NCI-H2081 treated with DMSO at 0.1 percent for 48 hours (cell line): ENCODE data around the gene RAD23A.
"Not testable (repeated sequence)": the region's sequence is repeated elsewhere in the genome, so short reads cannot be mapped to it uniquely, and the experiment has no call there.

ENCODE experiments used
- DNase-seq: peaks from one replicate; lab custom pipeline; 2025; lab: John Stamatoyannopoulos, UW

RAD23A gene

DNA sequence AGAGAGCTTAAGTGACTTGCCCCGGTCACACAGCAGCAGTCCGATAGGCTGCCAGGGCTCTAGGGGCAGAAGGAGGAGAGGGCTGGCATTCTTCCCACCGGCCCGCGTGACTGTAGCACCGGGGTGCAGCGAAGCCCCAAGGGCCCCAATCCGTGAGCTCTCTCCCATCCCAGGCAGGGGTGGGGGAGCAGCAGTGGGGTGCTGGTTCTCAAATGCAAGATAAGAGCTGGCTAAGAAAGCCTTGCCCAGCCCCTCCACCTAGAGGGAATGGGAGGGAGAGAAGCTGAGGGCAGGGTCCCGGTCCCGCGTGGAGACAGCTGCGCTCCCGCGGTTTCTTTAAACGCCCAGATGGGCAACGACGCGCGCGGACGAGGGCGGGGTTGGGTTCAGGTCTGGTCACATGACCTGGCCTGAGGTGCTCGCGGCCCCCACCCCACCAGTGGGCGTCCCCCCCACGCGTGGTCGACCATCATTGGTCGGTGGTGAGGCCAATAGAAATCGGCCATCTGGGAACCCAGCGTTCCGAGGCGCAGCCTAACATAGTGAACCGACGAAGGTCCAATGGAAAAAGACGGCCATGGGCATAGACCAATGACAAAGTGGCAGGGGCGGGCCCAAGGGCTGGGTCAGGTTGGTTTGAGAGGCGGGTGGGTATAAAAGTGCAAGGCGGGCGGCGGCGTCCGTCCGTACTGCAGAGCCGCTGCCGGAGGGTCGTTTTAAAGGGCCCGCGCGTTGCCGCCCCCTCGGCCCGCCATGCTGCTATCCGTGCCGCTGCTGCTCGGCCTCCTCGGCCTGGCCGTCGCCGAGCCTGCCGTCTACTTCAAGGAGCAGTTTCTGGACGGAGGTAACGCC lies 7.5 kb upstream of the RAD23A start, which contains the start of gene CALR:
Gene CALR (plus strand): TSS at position 683 of the 852 bp plus-strand sequence. CDS start 71 bp downstream, at position 754.
- peak; percentile 92 for DNase-seq

DNA sequence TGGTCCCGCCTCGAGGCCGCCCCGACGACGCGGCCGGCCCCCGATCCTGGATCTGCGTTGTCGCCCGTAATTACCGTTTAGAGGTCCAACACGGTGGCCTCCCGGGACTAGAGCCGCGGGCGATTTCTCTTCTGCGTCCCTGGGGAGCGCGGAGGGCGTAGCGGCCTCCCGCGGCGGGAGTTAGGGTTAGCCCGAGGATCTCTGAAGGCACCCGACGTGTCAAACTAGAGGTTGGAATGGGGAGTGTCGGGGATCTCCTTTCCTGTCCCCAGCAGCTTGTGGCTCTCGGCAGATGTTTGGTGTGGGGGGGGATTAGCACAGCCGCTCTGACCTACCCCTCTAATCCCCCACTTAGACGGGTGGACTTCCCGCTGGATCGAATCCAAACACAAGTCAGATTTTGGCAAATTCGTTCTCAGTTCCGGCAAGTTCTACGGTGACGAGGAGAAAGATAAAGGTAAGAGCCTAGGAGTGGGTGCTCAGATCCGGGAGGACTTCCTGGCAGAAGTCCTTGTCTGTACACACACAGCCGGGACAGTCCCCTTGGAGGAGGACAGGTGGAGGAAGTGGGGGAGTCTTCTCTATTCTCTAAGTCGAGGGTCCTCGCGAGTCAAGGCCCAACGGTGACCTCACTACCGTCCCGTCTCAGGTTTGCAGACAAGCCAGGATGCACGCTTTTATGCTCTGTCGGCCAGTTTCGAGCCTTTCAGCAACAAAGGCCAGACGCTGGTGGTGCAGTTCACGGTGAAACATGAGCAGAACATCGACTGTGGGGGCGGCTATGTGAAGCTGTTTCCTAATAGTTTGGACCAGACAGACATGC lies 6.7 kb upstream of the RAD23A start:
- DNase-seq, result no peak

DNA sequence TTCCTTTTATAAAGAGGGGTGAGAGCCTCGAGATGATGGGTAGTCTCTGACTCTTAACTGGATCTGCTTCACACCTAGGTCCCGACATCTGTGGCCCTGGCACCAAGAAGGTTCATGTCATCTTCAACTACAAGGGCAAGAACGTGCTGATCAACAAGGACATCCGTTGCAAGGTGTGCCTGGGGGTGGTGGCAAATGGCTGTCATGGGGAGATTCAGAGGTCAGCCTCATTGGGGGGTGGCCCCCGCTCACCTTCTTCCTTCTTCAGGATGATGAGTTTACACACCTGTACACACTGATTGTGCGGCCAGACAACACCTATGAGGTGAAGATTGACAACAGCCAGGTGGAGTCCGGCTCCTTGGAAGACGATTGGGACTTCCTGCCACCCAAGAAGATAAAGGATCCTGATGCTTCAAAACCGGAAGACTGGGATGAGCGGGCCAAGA lies 5.7 kb upstream of the RAD23A start:
- DNase-seq, result no peak

DNA sequence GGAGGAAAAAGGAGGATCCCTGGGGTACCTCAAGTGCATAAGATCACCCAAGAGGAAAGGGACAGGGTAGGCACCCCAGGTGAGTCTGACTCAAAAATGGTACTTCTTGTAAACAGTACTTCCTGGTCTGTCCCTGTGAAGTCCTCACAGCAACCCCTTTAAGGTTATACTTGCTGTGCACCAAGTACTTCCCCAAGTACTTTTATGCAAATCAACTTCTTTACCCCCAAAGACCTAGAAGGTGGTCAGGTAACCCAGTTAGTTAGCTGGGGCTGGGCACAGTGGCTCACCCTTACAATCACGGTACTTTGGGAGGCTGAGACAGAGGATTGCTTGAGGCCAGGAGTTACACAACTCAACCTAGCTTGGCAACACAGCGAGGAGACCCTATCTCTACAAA lies 4.8 kb upstream of the RAD23A start:
- DNase-seq, result no peak

DNA sequence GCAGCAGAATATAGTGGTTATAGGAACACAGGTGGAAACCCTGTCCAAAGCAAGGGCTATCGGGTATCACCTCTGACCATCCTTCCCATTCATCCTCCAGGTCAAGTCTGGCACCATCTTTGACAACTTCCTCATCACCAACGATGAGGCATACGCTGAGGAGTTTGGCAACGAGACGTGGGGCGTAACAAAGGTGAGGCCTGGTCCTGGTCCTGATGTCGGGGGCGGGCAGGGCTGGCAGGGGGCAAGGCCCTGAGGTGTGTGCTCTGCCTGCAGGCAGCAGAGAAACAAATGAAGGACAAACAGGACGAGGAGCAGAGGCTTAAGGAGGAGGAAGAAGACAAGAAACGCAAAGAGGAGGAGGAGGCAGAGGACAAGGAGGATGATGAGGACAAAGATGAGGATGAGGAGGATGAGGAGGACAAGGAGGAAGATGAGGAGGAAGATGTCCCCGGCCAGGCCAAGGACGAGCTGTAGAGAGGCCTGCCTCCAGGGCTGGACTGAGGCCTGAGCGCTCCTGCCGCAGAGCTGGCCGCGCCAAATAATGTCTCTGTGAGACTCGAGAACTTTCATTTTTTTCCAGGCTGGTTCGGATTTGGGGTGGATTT lies 2.1 kb upstream of the RAD23A start:
- no peak for DNase-seq

DNA sequence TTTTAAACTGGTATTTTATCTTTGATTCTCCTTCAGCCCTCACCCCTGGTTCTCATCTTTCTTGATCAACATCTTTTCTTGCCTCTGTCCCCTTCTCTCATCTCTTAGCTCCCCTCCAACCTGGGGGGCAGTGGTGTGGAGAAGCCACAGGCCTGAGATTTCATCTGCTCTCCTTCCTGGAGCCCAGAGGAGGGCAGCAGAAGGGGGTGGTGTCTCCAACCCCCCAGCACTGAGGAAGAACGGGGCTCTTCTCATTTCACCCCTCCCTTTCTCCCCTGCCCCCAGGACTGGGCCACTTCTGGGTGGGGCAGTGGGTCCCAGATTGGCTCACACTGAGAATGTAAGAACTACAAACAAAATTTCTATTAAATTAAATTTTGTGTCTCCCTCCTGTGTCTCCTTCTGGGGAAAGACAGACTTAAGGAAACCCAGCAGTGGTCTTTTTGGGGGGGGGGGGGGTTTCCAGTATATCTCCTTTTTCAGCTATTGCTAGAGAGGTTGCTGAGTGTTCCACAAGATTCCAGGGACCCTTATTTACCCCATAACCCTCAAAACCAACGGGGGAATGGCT lies 1.5 kb upstream of the RAD23A start:
- no peak for DNase-seq

DNA sequence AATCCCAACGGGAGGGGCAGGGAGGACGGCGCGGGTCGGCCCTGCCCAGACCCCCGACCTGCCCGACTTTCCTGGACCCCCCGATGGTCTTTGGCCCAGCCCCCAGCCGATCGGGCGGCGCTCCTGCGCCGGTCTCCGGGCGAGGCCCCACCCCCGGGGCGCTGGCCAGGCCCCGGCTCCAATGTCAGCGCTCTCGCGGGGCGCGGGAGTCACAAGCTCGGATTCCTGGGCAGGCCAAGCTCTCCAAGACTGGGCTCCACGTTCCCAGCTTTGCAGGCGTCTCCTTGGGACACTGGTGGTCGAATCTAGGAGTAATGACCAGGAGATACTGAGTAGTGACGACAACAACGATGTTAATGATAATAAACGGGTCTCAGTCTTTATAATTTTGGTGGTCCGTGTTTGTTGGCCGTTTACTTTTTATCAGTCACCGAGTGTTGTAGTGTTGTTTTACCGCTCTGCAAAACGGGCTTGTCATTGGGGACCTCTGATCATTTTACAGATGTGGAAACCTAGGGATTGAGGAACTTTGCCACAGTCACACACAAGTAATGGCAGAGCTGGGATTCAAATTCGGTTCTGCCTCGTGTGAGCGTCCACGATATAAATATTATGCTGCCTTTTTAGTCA lies 545 bp downstream of the RAD23A start:
- no peak for DNase-seq

DNA sequence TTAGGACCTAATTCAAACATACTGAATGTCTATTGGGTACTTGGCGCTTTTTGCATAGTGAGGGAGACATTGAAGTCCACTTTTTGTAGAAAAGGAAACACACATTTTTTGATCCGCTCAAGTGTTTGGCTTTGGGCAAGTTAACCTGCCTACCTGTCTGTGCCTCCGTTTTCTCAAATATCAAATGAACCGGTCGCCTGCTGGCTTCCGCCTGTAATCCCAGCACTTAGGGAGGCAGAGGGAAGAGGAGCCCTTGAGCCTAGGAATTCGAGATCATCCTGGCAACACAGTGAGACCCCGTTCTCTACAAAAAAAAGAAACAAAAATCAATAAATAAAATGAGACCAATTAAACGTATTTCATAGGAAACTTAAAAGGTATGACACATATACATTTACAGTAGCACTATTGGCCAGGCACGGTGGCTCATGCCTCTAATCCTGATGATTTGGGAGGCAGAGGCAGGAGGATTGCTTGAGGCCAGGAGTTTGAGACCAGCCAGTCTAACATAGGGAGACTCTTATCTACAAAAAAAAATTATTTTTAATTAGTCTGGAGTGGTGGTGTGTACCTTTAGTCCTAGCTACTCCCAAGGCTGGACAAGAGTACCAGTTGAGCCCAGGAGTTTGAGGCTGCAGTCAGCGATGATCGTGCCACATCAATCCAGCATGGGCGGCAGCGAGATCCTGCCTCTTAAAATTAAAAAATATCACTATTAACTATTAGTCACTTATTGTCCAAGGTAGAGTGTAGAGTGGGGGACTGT lies 1.3 kb downstream of the RAD23A start:
- no peak for DNase-seq

DNA sequence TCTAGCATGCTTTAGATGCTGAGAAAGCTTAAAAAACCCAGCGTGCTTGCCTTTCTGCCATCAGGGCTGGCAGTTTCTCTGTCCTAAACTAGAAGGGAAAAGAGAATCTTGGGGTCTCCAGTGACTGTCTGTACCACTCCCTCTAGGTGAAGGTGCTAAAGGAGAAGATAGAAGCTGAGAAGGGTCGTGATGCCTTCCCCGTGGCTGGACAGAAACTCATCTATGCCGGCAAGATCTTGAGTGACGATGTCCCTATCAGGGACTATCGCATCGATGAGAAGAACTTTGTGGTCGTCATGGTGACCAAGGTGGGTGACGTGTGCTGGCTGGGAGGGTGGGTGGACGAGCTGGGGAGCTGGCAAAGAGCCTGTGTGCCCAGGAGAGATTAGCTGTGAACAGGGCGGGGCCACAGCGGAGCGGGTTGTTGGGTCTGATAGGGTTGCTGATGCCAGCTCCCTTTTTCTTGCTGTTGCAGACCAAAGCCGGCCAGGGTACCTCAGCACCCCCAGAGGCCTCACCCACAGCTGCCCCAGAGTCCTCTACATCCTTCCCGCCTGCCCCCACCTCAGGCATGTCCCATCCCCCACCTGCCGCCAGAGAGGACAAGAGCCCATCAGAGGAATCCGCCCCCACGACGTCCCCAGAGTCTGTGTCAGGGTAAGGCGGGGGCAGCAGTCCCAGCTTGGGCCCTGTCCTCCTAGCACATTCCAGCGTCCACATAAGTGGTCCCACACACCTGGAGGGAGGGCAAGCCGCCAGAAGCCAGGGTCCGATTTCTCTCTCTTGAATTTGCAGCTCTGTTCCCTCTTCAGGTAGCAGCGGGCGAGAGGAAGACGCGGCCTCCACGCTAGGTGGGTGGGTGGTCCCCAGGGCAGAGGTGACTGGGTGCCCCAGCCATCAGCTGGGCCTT lies 2.3 kb downstream of the RAD23A start:
- no peak for DNase-seq

DNA sequence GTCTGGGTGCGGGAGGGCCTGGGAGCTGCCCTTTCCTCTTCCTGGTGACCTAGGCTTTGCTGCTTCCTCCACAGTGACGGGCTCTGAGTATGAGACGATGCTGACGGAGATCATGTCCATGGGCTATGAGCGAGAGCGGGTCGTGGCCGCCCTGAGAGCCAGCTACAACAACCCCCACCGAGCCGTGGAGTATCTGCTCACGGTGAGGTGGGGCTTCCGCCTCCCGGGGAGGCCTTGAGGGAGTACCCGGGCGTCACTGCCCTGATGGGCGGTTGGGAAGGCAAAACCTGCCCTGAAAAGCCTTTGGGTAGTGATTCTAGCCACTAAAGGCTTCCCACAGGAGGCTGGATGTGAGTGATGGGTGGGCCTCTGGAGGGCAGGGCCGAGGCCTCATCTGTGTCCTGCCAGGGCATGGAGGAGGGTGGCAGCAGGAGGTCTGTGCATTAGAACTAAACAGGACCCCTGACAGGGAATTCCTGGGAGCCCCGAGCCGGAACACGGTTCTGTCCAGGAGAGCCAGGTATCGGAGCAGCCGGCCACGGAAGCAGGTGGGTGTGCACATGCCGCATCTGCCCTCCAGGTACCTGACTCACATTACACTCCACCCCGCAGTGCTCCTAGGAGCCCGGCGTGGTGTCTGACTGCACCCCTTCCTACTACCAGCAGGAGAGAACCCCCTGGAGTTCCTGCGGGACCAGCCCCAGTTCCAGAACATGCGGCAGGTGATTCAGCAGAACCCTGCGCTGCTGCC lies 3.1 kb downstream of the RAD23A start:
- no peak for DNase-seq

DNA sequence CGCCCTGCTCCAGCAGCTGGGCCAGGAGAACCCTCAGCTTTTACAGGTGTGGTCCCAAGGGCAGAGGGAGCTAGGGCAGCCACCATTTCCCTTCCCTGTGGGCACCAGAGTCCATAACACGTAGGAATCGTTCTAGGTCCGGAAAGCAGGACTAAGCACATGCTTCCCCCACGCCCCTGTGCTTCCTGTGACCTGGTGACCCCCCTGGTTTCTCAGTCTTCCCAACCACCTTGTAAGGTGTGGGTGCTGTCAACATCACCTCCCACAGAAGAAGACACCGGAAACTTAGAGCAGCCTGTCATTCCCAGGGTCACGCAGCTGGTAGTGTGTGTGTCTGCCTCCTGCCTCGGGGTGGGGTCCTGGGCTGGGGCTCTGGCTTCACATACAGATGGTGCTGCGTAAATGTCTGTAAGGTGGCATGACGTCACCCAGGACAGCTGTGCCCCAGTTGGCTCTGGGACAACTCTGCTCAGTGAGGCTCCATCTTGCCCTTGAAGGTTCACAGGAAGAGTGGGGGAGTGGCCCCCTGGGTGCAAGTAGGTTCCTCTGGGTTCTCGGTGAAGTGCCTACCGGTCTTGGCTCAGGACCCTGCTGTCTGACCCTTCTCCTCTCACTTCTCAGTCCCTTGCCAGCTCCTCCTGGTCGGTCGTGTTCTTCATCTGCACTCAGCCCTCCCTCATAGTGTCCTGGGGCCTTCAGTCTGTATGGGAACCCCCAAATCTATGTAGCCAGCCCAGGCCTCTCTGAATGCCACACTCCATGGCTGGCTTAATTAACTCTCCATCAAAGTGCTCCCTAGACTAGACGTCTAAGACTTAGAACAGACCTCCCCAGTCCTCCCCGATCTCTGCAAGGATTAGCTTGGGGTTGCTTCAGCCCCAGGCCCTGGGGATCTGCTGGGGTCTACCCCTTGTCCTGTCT lies 4.0 kb downstream of the RAD23A start:
- DNase-seq, result no peak

DNA sequence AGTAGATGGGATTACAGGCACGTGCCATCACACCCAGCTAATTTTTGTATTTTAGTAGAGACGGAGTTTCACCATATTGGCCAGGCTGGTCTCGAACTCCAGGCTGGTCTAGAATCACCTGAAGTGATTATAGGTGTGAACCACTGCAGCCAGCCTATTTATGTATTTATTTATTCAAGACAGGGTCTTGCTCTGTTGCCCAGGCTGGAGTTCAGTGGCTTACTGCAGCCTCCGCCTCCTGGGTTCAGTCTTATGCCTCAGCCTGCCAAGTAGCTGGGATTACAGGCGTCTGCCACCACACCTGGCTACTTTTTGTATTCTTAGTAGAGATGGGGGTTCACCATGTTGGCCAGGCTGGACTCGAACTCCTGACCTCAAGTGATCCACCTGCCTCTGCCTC lies 6.4 kb downstream of the RAD23A start:
- DNase-seq, result not testable (repeated sequence)

DNA sequence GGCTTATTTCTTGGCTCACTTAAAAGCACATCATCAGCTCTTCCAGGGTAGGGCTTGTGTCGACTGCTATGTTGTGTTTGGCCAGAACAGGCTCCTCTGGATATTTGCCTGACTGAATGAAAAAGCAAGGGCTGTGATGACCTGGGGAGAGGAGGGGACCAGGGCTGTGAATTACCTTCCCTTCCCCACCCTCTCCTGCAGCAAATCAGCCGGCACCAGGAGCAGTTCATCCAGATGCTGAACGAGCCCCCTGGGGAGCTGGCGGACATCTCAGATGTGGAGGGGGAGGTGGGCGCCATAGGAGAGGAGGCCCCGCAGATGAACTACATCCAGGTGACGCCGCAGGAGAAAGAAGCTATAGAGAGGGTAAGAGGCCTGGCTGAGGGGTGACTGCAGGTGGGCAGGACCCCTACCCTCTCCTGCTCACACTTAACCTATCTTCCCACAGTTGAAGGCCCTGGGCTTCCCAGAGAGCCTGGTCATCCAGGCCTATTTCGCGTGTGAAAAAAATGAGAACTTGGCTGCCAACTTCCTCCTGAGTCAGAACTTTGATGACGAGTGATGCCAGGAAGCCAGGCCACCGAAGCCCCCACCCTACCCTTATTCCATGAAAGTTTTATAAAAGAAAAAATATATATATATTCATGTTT lies 7.0 kb downstream of the RAD23A start:
- no peak for DNase-seq

DNA sequence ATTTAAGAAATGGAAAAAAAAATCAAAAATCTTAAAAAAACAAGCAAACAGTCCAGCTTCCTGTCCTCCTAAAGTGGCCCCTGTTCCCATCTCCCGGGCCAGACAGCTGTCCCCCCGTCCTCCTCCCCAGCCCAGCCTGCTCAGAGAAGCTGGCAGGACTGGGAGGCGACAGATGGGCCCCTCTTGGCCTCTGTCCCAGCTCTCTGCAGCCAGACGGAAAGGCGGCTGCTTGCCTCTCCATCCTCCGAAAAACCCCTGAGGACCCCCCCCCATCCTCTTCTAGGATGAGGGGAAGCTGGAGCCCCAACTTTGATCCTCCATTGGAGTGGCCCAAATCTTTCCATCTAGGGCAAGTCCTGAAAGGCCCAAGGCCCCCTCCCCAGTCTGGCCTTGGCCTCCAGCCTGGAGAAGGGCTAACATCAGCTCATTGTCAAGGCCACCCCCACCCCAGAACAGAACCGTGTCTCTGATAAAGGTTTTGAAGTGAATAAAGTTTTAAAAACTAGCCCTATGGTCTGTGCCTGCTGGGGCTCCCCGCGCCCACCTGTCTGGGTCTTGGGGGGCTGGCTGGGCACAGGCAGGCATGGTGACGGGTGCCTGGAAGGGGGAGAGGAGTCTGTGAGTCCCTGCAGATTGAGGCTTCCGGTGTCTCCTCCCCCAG lies 7.6 kb downstream of the RAD23A start:
- DNase-seq, result no peak

DNA sequence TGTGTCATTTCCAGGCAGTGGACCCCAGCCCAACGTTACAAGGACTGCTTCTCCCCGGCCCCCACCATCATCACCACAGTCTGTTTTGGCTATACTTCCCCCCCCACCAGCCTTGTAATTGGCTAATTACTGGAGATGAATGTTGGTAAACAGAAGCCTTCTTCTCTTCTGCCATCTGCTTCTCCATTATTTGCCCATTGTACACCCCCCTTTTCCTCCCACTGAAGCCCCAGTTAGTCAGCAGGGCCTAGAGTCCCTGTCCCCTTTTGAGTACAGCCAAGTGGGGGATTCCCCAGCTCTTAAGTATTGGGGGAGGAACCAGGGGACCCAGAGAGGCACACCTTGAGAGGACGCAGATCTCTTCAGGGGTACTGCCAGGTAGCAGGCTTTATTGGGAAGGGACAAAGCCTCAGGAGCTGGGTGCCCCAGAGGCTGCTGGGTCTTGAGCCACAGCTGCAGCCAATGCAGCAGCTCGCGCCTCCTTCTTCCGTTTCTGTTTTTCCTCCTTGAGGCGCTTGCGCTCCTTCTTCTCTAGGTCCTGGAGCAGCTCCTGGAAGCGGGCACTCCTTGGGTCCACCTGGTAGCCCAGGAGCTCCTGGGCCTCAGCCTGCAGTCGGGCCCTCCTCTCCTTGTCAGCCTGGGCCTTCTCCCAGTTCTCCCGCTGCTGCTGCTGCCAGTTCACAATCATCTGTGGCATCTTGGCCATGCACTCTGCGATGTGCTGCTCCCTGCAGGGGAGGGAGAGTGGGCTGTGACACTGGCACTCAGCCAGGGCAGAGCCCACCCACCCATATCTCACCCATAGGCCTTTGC lies 8.3 kb downstream of the RAD23A start:
- no peak for DNase-seq

DNA sequence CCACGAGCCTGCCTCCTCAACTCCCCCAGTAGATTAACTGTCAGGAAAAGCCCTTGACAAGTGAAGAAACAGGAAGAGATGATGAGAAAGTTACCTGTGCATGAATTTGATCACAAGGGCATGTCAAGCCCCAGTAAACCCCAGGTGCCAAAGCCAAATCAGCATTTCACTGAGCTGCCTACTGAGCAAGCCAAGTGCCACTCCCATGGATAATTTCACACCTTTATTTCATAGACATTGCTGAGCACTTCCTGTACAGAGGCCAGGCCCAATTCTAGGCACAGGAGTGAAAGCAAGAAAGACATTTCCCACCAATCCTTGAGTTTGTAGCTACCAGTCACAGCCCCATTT lies 8.9 kb downstream of the RAD23A start:
- no peak for DNase-seq
